ENCODE data around the gene TXNDC15. TPM values are rescaled to one million over a fixed set of nuclear protein-coding genes. Genes with fewer than 3 reads are reported as not detected.

Gene TXNDC15
- polyA plus RNA-seq, 1 donor (not counting 4 experiments of a cell fraction or from before 2014, with no cell fraction given): 31.4 TPM

DNA sequence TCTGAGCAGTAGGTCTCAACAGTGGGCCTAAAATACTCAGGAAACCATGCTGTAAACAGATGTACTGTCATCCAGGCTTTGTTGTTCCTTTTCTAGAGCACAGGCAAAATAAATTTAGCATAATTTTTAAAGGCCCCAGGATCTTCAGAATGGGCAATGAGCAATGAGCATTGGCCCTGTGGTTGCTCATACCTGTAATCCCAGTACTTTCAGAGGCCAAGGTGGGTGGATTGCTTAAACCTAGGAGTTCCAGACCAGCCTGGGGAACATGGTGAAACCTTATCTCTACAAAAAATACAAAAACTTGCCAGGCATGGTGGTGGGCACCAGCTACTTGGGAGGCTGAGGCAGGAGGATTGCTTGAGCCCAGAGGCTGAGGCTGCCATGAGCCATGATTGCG, 17.3 kb downstream of the TXNDC15 start:
- peaks cover 0 to 1% of the 10 kb centered on the region in 2 experiments for H3K36me3 ChIP-seq (ENCODE audit: control insufficient read depth in 2 of 2, extremely low read depth in 1 of 2, insufficient read depth in 2 of 2, low read length in 2 of 2)
- TF ChIP-seq EZH2 (IDR thresholded peaks at IDR 0.05; ENCODE audit: low read length): no peak
- TF ChIP-seq, protein P1, sequence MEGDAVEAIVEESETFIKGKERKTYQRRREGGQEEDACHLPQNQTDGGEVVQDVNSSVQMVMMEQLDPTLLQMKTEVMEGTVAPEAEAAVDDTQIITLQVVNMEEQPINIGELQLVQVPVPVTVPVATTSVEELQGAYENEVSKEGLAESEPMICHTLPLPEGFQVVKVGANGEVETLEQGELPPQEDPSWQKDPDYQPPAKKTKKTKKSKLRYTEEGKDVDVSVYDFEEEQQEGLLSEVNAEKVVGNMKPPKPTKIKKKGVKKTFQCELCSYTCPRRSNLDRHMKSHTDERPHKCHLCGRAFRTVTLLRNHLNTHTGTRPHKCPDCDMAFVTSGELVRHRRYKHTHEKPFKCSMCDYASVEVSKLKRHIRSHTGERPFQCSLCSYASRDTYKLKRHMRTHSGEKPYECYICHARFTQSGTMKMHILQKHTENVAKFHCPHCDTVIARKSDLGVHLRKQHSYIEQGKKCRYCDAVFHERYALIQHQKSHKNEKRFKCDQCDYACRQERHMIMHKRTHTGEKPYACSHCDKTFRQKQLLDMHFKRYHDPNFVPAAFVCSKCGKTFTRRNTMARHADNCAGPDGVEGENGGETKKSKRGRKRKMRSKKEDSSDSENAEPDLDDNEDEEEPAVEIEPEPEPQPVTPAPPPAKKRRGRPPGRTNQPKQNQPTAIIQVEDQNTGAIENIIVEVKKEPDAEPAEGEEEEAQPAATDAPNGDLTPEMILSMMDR (optimal IDR thresholded peaks at IDR 0.05 in 1 of 3, IDR thresholded peaks at IDR 0.05 in 1 of 3, conservative IDR thresholded peaks at IDR 0.05 in 1 of 3; ENCODE audit: extremely low read depth in 1 of 3, insufficient read depth in 2 of 3, low read length in 3 of 3): no peak
- dilution Hi-C loops (cut with MboI; ENCODE audit: extremely low pct_ligation_motif_present, low sequenced_read_pairs): no loop called here
- no peak overlapping the region for H3K27ac ChIP-seq (ENCODE audit: control insufficient read depth, insufficient read depth, low read length)
- H3K4me3 ChIP-seq (ENCODE audit: control insufficient read depth in 2 of 3, extremely low read depth in 1 of 3, insufficient read depth in 2 of 3, low read depth in 1 of 3, low read length in 3 of 3): no peak overlapping the region
- DNase-seq (ENCODE audit: low read depth, low spot score): no peak
- no peak overlapping the region for H3K9ac ChIP-seq (ENCODE audit: control insufficient read depth, extremely low read depth, insufficient read depth, low read length)
- no peaks in the 10 kb centered on the region for H3K9me3 ChIP-seq (ENCODE audit: control insufficient read depth, low read depth, low read length)
- no peaks in the 10 kb centered on the region for H3K4me1 ChIP-seq (ENCODE audit: control insufficient read depth, extremely low read depth, insufficient read depth, low read length)
- H3K9me1 ChIP-seq (ENCODE audit: control insufficient read depth, extremely low read depth, insufficient read depth, low read length): no peaks in the 10 kb centered on the region
- no peak overlapping the region for H3K4me2 ChIP-seq (ENCODE audit: control insufficient read depth, extremely low read depth, insufficient read depth, low read depth, low read length)
- FAIRE-seq: no peak
- no peak overlapping the region for H2AFZ ChIP-seq (ENCODE audit: control insufficient read depth, low read length)
- H3K27me3 ChIP-seq (ENCODE audit: control insufficient read depth, extremely low read depth, insufficient read depth, low read length): no peaks in the 10 kb centered on the region
- H3K79me2 ChIP-seq (ENCODE audit: control insufficient read depth, insufficient read depth, low read length): no peaks in the 10 kb centered on the region
- no peaks in the 10 kb centered on the region for H4K20me1 ChIP-seq (ENCODE audit: control insufficient read depth, extremely low read depth, insufficient read depth, low read length)

DNA sequence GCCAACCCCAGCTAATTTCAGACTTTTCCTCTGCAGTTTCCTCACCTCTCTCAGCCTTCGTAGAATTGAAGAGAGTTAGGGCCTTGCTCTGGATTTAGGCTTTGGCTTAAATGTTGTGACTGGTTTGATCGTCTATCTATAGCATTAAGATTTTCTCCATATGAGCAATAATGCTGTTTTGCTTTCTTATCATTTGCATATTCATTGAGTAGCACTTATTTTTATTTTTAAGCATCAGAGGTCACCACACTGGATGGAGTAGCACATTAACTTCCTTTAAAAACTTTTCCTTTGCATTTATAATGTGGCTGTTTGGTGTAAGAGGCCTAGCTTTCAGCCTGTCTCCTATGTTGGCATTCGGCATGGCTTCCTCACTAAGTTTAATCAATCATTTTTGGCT, 18.1 kb downstream of the TXNDC15 start:
- TF ChIP-seq, protein P1 (optimal IDR thresholded peaks at IDR 0.05 in 1 of 3, IDR thresholded peaks at IDR 0.05 in 1 of 3, conservative IDR thresholded peaks at IDR 0.05 in 1 of 3; ENCODE audit: extremely low read depth in 1 of 3, insufficient read depth in 2 of 3, low read length in 3 of 3): no peak
- no peak for TF ChIP-seq EZH2 (IDR thresholded peaks at IDR 0.05; ENCODE audit: low read length)

More for the DNA sequence above, 18.1 kb downstream of the TXNDC15 start:
- dilution Hi-C loops (cut with MboI; ENCODE audit: extremely low pct_ligation_motif_present, low sequenced_read_pairs): no loop called here
- DNase-seq (ENCODE audit: low read depth, low spot score) (no peak), FAIRE-seq (no peak)
- Histone ChIP-seq H2AFZ (ENCODE audit: control insufficient read depth, low read length) (no peak overlapping the region), H3K9me1 (ENCODE audit: control insufficient read depth, extremely low read depth, insufficient read depth, low read length) (no peaks in the 10 kb centered on the region), H3K36me3 (ENCODE audit: control insufficient read depth in 2 of 2, extremely low read depth in 1 of 2, insufficient read depth in 2 of 2, low read length in 2 of 2) (peaks cover 0 to 1% of the 10 kb centered on the region in 2 experiments), H3K4me3 (ENCODE audit: control insufficient read depth in 2 of 3, extremely low read depth in 1 of 3, insufficient read depth in 2 of 3, low read depth in 1 of 3, low read length in 3 of 3) (no peak overlapping the region), H3K4me2 (ENCODE audit: control insufficient read depth, extremely low read depth, insufficient read depth, low read depth, low read length) (no peak overlapping the region), H4K20me1 (ENCODE audit: control insufficient read depth, extremely low read depth, insufficient read depth, low read length) (no peaks in the 10 kb centered on the region), H3K9me3 (ENCODE audit: control insufficient read depth, low read depth, low read length) (no peaks in the 10 kb centered on the region), H3K27me3 (ENCODE audit: control insufficient read depth, extremely low read depth, insufficient read depth, low read length) (no peaks in the 10 kb centered on the region), H3K4me1 (ENCODE audit: control insufficient read depth, extremely low read depth, insufficient read depth, low read length) (no peaks in the 10 kb centered on the region), H3K9ac (ENCODE audit: control insufficient read depth, extremely low read depth, insufficient read depth, low read length) (no peak overlapping the region), H3K27ac (ENCODE audit: control insufficient read depth, insufficient read depth, low read length) (no peak overlapping the region), H3K79me2 (ENCODE audit: control insufficient read depth, insufficient read depth, low read length) (no peaks in the 10 kb centered on the region)
